GM21367 (cell line): ENCODE measurements around the gene NDUFB2.
"Not testable (repeated sequence)": the region's sequence is repeated elsewhere in the genome, so short reads cannot be mapped to it uniquely, and the experiment has no call there.

ENCODE experiments used
- ATAC-seq: cut with Tn5 transposase; IDR thresholded peaks from one replicate; pipeline ENCODE4 v1.9.1; 2021; ENCODE audit not compliant: unreplicated experiment

NDUFB2 gene

DNA sequence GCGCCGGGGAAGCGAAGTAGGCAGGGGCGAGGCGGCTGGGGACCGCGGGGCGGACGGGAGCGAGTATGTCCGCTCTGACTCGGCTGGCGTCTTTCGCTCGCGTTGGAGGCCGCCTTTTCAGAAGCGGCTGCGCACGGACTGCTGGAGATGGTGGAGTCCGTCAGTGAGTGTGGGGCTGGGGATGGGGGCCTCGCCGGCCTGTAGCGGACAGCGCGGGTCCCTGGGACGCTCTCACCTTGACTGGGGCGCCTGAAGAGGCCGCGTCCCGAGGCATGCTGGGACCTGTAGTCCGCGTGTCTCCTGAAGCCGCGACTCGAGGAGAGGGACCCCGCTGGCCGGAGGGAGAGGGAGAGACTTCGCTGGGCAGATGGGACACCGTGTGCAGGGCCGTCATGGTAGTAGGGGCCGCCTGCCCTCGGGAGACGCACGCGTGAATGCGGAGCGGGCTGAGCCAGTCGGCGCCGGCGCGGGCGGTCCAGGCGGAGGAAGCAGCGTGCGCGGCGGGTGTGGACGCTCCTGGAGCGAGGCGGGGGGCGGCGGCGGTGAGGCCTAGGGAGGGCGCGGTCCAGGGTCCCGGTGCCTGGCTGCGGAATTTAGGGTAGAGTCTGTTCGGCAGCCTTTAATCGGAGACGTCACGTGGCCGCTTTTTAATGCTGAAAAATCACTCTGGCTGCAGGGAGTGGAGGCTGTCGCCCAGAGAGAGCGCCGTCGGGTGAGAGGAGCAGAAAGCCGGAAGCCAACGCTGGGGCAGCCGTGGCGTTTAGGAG is at the start of gene NDUFB2:
NDUFB2 (plus strand) TSS at position 29 of the 767 bp plus-strand sequence; CDS start at position 66, 37 bp downstream.
- peak; percentile 82 for ATAC-seq

DNA sequence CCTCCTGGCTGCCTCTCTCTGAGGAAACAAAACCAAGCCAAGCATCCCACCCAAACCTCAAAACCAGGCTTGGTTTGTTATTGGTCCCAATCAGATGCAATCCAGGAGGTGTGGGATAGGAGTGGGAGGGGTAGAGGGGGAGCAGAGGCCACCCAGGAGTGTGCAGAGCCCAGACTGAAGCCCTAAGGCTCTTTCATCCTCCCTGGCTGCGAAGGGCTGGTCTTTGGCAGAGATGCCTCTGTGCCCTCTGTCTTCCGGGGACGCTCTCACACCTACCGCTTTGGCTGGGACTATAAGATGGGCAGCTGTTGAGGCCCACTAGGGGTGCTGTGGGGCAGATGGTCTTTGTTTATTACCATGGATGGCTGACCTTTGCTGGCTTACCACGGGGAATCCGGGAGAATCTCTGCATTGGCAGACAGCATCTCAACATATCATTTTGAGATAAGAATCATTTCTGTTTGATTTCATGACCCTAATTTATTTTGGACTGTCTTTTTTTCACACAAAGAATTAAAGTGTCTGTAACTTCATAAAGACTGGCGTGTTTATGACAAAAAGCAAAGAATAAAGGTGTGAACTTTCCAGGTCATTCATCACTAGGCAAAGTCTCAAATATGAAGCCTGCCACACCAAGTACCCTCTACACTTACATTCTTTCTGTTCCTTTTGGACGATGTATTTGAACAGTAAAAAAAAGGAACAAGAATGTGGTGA is 49.4 kb upstream of the NDUFB2 start:
- peak; percentile 88 for ATAC-seq

DNA sequence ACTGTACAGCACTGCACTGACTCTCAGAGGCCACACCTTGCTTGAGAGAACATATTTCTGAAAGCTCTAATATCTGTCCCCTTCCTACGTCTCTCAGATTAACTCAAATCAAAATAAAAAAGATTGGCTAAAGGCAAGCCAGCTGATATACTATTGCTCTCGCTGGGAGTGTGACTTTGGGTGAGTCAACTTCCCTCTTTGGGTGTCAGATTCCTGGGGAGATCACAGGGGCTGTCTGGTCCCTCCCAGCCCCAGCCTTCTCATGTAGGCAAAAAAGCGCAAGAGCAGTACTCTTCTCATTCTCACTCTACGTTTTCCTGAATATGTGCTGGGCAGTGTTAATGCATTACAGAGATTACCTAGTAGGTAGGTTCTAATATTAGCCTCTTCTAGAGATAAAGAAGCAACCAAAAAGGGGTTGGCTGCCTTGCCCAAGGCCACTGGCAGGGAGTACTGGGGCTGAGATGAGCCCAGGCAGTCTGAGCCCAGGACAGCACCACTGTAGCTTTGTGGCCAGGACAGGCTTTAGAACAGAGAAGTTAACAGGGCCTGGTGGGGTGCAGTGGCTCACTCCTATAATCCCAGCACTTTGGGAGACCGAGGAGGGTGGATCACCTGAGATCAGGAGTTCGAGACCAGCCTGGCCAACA is 46.8 kb upstream of the NDUFB2 start:
- ATAC-seq: no peak

DNA sequence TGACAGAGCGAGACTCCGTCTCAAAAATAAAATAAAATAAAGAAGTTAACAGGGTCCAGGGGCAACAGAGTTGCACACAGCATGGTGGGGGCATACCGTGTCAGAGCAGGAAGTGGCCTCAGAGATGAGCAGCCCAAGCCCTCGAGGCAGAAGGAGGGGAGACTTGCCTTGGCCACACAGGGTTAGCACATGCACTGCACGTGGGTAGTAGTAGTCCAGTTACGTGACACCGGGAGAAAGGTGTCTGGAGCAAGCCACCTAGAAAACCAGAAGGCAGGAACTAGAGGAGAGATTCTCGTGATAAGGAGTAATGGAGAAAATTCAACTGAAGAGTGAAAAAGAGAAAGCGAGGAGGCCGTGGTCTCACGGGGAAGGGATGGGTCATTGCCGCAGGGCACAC is 46.1 kb upstream of the NDUFB2 start:
- no peak for ATAC-seq

DNA sequence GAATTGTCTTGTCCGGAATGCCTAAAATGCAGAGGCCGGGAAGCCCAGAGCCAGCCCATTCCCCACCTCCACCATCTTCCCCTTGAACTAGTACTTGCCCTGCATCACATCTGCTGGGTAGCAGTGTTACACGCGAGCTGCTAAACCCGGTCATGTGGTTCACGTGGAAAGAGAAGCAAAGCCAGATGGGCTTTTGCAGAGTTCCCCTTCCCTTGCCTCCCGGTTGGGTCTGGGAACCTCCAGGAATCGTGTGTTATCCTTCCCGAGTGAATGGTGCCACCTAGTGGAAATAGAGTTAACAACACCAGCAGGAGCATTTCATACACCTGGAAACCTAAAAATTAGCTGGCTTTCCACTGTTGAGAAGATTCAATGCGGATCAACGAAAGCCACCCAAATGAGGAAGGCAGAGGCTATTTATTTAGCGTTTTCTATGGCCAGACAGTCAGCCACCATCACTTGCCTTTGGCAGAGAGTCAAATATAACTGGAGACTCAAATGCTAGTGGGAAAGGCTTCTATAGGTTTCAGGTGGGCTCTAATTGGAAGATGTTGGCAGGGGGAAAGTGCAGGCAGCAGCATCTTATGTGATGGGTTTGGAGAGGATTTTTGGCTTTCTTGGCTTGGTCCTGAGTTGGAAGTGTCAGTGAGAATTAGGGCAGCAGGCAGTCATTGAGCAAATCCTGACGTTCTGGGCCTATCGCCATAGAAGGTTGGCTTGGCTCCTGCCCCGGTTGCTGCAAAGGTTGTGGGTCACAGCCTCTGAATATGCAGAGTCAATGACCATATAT is 43.0 kb upstream of the NDUFB2 start:
- ATAC-seq: no peak

DNA sequence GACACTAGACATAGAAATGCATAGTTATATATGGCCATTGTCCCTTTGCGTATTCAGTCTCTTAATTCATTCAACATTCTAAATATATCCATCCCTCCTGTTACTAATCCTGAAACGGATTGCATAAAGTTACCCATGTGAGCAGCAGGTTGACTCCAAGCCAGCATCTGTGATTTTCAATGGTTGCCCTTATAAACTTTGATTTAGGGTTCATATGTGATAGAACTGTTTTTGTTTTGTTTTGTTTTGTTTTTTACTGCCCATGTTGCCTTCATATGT is 42.5 kb upstream of the NDUFB2 start:
- no peak for ATAC-seq

DNA sequence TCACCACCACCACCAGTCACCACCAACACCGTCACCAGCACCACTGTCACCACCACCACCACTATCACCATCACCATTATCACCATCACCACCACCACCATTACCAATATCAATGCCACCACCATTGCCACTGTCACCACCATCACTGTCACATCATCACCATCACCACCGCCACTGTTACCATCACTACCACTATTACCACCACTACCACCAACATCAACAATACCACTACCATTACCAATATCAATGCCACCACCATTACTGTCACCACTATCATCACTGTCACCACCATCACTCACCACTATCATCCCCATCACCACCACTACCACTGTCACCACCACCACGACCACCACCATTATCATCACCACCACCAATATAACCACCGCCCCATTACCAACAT is 41.8 kb upstream of the NDUFB2 start:
- ATAC-seq: no peak

DNA sequence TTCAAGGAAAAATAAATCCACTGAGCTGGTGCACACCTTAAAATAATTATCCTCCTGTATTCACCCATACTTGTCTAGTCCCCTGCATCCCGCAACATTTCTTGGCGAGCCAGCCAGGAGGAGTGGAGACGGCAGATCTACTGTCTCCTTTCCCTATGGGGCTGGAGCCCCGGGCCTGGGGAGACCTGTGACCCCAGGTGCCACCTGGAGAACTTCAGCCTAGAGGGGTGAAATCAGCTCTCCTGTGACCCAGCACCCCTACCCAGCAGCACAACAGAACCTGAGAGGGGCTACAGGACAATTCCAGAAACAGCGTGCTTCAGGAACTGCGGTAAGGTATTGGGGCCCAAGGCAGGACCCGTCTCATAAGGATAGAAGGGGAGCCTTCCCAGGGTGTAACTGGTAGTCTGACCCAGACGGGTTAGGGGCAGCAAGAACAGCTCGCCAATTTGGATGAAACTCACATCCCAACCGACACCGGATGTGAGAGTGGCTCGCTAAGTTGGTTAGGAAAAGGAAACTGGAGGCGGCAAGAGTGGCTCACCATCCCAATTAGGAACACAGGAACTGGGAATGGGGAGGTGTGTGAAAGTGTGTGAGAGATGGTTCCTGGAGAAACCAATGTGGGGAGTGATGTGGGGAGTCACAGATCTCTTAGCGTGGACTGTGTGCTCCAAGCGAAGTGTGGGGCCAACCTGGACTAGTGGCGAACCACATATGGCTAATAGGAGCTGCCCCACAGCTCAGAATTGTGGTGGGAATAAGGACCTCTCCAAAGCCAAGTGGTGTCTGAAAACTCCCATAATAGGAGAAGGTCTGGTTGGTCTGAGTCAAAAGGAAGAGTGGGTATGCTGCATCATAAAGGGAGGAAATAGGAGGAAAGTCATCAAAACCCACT is 40.7 kb upstream of the NDUFB2 start:
- ATAC-seq: no peak

DNA sequence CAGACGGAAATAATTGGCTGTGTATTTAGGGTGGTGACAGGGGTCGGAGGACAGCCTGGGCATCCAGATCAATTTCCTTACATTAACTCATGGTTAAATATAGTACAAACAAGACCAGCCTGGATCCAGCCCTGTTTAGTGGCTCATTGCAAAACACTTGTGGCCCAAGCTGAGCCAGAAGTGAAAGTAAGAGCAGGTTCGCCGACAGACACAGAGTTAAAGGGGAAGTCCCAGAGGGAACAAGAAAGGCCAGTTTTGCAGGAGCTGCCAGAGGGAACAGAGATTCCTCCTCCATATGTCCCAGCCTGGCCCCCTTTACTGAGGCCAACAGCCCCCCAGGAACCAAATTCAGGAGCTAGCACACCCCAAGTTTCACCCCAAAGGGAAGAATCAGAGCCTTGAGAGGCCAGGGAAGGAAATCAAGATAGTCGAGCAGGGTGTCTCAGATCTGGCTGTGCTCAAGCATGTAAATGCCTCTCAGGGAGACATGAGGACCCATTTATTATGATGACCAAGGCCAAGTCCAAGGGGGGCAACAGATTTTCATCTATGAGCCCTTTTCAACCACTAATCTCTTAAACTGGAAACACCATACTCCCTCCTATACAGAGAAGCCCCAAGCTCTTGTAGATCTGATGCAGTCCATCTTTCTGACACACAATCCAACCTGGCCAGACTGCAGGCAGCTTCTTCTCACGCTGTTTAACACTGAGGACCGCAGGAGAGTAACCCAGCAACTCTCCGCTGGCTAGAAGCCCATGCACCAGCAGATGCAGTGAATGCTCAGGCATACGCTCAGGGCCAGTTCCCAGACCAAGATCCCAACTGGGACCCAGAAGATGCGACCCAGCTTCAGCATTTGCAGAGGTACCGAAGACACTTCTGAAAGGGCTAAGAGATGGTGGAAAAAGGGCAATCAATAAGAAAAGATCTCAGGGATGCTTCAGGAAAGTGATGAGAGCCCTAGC is 39.7 kb upstream of the NDUFB2 start:
- peak; percentile 84 for ATAC-seq

DNA sequence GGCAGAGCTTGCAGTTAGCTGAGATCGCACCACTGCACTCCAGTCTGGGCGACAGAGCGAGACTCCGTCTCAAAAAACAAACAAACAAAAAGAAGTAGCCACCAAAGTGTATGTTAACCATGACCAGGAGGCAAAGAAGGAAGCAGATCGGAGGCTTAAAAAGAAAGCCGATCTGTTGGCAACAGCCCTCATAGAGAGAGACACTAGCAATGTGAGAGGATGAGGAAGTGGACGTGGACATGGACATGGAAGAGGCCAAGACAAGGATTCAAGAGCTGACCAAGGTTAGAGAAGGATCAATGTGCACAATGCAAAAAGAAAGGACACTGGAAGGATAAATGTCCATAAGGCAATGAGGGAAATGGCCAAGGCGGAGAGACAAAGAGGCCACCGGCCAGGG is 38.6 kb upstream of the NDUFB2 start:
- no peak for ATAC-seq

DNA sequence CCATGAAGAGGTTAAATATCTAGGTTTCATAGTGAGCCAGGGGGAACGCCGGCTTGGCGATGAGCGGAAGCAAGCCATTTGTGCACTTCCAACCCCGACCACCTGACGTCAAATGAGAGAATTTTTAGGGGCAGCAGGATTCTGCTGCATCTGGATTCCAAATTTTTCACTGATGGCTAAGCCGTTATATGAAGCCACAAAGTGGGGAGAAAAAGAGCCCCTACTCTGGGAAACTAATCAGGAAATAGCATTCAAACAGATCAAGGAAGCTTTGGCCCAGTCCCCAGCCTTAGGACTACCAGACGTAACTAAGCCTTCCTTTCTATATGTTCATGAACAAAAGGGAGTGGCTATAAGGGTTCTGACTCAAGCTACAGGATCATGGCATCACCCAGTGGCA is 36.7 kb upstream of the NDUFB2 start:
- ATAC-seq: no peak

DNA sequence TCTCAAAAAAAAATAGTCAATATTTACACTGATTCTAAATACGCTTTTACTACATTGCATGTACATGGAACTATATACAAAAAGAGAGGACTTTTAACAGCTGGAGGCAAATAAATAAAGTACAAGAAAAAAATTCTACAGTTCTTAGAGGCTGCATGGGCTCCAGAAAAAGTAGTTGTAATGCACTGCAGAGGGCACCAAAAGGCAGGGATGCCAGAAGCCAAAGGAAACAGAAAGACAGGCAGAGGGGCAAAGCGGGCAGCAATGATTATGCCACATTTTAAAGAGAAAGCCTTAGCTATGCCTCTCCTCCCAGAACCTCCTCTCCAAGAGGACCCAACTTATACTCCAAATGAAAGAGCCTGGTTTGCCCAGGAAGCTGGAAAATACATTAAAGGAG is 35.4 kb upstream of the NDUFB2 start:
- no peak for ATAC-seq

DNA sequence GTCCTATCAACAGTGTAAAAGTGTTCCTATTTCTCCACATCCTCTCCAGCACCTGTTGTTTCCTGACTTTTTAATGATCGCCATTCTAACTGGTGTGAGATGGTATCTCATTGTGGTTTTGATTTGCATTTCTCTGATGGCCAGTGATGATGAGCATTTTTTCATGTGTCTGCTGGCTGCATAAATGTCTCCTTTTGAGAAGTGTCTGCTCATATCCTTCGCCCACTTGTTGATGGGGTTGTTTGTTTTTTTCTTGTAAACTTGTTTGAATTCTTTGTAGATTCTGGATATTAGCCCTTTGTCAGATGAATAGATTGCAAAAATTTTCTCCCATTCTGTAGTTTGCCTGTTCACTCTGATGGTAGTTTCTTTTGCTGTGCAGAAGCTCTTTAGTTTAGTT is 33.6 kb upstream of the NDUFB2 start:
- not testable (repeated sequence) for ATAC-seq

DNA sequence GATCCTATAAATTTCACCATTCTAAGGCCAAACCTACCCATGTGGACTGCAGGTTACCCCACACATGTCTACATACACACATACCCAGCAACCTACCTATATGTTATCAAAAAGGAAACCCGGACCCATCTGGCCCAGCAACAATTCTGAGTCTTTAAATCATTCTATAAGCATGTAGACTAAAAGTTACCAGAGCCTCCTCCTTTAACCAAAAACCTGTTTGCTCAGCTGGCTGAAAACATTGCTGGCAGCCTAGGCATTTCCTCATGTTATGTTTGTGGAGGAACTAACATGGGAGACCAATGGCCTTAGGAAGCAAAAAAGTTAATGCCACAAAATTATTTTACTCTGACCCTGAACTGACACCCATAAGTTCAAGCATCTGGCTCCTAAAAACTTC is 29.0 kb upstream of the NDUFB2 start:
- no peak for ATAC-seq

DNA sequence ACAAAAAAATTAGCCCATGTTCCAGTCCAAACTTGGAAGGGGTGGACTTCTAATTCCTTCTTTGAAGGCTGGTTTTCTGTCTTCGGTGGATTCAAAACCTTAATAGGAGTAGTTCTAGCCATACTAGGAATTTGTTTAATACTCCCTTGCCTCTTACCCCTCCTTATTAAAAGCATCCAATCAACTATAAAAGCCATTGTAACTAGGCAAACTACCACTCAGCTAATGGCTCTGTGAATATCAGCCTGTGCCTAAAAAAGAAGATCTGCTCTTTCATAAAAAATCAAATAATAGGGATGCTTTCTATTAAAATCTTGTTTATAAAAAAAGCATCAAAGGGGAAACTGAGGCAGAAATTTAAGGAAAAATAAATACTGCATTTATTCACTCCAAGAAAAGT is 27.9 kb upstream of the NDUFB2 start:
- ATAC-seq: no peak

DNA sequence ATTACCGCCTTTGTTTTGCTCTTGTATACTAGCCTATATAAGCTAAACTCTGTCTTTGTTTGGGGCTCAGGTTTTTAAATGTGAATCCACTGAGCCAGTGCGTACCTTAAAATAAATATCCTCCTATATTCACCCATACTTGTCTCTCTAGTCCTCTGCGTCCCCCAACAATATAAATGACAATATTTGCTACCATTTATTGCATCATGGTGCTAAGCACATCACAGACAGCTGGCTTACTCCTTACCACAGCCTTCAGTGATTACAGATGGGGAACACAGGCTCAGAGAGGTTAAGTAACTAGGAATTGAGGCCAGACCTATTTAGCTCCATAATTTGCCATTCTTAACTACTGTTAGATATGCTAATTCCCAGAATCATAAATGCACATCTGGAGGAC is 27.2 kb upstream of the NDUFB2 start:
- no peak for ATAC-seq

DNA sequence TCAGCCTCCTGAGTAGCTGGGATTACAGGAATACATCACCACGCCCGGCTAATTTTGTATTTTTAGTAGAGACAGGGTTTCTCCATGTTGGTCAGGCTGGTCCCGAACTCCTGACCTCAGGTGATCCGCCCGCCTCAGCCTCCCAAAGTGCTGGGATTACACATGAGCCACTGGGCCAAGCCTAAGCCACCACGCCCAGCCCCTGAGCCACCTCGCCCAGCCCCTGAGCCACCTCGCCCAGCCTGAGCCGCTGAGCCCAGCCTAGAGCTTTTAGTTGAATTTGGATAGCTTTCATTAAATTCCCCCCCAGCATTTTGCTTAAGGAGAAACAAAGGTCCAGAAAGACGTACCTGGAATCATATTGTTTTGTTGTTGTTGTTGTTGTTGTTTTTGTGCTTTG is 26.6 kb upstream of the NDUFB2 start:
- not testable (repeated sequence) for ATAC-seq

DNA sequence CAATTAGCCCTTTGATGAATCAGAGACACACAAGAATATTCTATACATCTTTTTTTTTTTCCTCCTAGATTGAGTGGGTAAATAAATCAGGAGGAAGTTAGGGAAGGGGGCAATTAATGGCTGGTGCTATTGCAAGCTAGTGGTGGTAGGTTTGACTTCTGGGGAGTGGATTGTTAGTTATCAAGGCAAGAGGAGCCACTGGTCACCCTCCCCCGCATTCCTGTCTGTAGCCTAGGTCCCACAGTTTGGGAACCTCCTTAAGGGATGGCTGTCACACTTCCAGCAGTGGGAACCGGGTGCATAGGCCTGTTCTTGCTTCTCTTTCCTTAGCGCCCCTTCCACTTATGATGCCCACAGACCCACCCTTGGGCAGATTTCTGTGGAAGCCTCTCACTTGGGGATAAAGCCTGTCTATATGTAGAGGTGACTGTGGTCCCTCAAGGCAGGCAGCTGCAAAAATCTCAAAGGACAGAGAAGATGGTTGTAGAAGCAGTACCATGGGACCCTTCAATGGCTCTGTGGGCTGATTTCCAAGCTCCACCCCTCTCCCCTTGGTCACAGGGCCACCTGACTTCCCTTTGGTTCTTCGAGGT is 26.1 kb upstream of the NDUFB2 start:
- ATAC-seq: no peak

DNA sequence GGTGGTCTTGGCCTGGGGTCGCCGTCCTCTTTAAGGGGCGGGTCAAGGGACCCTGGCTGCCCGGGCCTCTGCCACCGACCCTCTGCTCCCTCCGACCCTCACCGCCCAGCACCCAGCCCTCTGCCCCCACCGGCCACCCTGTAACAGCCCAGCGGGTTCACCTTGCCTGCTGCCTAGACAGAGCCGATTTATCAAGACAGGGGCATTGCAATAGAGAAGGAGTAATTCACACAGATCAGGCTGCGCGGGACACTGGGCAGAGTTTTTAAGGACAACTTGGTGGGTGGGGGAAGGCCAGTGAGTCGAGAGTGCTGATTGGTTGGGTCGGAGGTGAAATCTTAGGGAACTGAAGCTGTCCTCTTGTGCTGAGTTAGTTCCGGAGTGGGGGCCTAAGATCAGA is 24.5 kb upstream of the NDUFB2 start:
- ATAC-seq: no peak
